Calu3 (cell line): ENCODE measurements around the gene HGF. TPM values are rescaled to one million over a fixed set of nuclear protein-coding genes. Genes with fewer than 3 reads are reported as not detected.
"Not testable (repeated sequence)": the region's sequence is repeated elsewhere in the genome, so short reads cannot be mapped to it uniquely, and the experiment has no call there.

Source experiments
- Bru-seq: library from RNA; stranded (reverse); fragments of 400-500 nt; gene quantifications from one replicate; lab custom pipeline; 2021; lab: Mats Ljungman, UMichigan
- BruChase-seq, 2 experiments: library from RNA; stranded (reverse); fragments of 400-500 nt; gene quantifications; one replicate each; lab custom pipeline; 2021; lab: Mats Ljungman, UMichigan
- BruUV-seq: library from RNA; stranded (reverse); fragments of 400-500 nt; replicated peaks from 2 replicates; lab custom pipeline; 2021; lab: Mats Ljungman, UMichigan
- CTCF ChIA-PET: fragments of 300-600 bp; sonication (Branson Sonifier 250); formaldehyde crosslinking; loops from one replicate; lab custom pipeline; 2022; ENCODE audit warnings: antibody characterized with exemption; lab: Charles Lee
- DNase-seq: peaks from one replicate; pipeline ENCODE4 v3.0.0; 2022
- H3K27ac Mint-ChIP-seq: one replicate; pipeline ENCODE4 v1.8.0; 2022; ENCODE audit warnings: mixed read lengths; ENCODE audit not compliant: unreplicated experiment
- H3K27me3 Mint-ChIP-seq: one replicate; pipeline ENCODE4 v1.8.0; 2022; ENCODE audit warnings: mixed read lengths; ENCODE audit not compliant: unreplicated experiment
- H3K36me3 Mint-ChIP-seq: one replicate; pipeline ENCODE4 v1.8.0; 2022; ENCODE audit warnings: mild to moderate bottlenecking, moderate library complexity, mixed read lengths; ENCODE audit not compliant: insufficient read depth, unreplicated experiment
- H3K4me1 Mint-ChIP-seq: one replicate; pipeline ENCODE4 v1.8.0; 2022; ENCODE audit warnings: mild to moderate bottlenecking, low read depth, mixed read lengths; ENCODE audit not compliant: unreplicated experiment
- H3K4me3 Mint-ChIP-seq: one replicate; pipeline ENCODE4 v1.8.0; 2022; ENCODE audit warnings: mild to moderate bottlenecking, low read depth, moderate library complexity, mixed read lengths; ENCODE audit not compliant: unreplicated experiment
- H3K9me3 Mint-ChIP-seq: one replicate; pipeline ENCODE4 v1.8.0; 2022; ENCODE audit warnings: low read depth, mixed read lengths; ENCODE audit not compliant: unreplicated experiment
- intact Hi-C: fragments of 100-400 bp; cut with micrococcal nuclease; formaldehyde crosslinking; loops from one replicate; pipeline ENCODE4 v1.10.0; 2022; ENCODE audit not compliant: unreplicated experiment
- long read RNA-seq: library from polyadenylated mRNA; stranded (forward); transcript quantifications from one replicate; pipeline ENCODE4 v2.0.0, GENCODE V29; 2022
- total RNA-seq: library from RNA; stranded (reverse); gene quantifications from 2 replicates; pipeline ENCODE4 v1.2.3, GENCODE V29; 2022
- TF ChIP-seq, protein P1 (sequence below): fragments of 200-600 bp; IDR thresholded peaks from one replicate; pipeline ENCODE4 v1.8.0; 2022; ENCODE audit warnings: antibody characterized with exemption; ENCODE audit not compliant: unreplicated experiment

The HGF gene
- total RNA-seq (not detected in 2 replicates), Bru-seq, nascent RNA (not detected), BruChase-seq, experiment 1, labeled RNA remaining after a 6-hour chase (not detected), BruChase-seq, experiment 2, labeled RNA remaining after a 2-hour chase (not detected)
- long read RNA-seq: 0 reads

- Mint-ChIP-seq H3K27me3 (no peaks in the 10 kb centered on the region), H3K36me3 (no peaks in the 10 kb centered on the region), H3K4me1 (no peaks in the 10 kb centered on the region), H3K27ac (no peak within 1 kb of the TSS), H3K4me3 (no peak within 1 kb of the TSS), H3K9me3 (no peaks in the 10 kb centered on the region)
- no TSS peak for BruUV-seq
- no peak for DNase-seq
- TF ChIP-seq, protein P1, sequence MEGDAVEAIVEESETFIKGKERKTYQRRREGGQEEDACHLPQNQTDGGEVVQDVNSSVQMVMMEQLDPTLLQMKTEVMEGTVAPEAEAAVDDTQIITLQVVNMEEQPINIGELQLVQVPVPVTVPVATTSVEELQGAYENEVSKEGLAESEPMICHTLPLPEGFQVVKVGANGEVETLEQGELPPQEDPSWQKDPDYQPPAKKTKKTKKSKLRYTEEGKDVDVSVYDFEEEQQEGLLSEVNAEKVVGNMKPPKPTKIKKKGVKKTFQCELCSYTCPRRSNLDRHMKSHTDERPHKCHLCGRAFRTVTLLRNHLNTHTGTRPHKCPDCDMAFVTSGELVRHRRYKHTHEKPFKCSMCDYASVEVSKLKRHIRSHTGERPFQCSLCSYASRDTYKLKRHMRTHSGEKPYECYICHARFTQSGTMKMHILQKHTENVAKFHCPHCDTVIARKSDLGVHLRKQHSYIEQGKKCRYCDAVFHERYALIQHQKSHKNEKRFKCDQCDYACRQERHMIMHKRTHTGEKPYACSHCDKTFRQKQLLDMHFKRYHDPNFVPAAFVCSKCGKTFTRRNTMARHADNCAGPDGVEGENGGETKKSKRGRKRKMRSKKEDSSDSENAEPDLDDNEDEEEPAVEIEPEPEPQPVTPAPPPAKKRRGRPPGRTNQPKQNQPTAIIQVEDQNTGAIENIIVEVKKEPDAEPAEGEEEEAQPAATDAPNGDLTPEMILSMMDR: no peak
- intact Hi-C loops: no loop called here
- CTCF ChIA-PET: interaction anchor here (0.6 kb wide), 1 partner anchor 270 kb away, joined by 3 read pairs; no protein-coding TSS in a partner anchor
These were observed at the start of gene HGF for GRCh38 chr7:81769891-81770727. HGF (minus strand) TSS chr7:81770047; CDS start chr7:81769971, 76 bp downstream.

DNA sequence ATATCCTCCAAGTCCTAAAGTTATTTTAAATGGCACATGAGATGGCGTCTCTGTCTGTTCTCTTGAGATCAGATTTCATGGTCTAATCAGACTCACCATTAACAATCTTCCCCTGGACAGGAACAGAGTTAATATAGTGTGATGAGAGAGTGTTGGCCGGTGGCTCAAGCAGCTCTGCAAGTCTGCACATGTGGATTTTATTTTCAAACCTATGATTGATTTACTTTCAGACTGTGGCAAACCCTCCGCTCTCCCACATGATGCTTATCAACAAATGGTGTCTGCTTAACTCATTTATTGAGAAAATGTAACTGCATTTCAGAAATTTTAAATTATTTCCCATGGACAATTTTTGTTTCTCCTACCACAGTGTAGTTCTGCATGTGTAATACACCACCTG, 46.5 kb upstream of the HGF start:
- TF ChIP-seq, protein P1: no peak
- Mint-ChIP-seq H3K9me3 (no peaks in the 10 kb centered on the region), H3K4me3 (no peak overlapping the region), H3K36me3 (no peaks in the 10 kb centered on the region), H3K27ac (no peak overlapping the region), H3K4me1 (no peaks in the 10 kb centered on the region), H3K27me3 (no peaks in the 10 kb centered on the region)
- intact Hi-C loops: no loop called here
- DNase-seq: no peak
- CTCF ChIA-PET: no interaction called here
- BruUV-seq: no TSS peak

DNA sequence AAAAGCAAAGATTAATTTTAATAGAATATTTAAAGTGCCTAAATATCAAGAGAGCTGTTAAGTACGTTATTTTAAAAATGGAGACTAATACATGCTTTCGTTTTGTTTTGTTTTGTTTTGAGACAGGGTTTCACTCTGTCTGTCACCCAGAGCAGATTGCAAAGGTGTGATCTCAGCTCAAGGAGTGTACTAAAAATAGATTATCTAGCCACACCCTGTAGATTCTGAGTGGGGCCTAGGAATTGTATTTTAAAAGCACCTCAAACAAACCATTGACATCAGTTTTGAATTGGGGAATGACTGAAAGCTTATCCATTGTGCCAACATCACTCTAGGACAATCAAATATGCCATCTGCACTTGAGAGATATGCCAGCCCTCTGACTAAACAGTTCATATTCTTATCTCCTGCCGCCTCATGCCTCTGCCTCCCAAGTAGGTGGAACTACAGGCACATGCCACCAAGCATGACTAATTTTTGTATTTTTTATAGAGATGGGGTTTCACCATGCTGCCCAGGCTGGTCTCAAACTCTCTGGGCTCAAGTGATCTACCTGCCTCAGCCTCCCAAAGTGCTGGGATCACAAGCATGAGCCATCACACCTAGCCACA, 43.1 kb upstream of the HGF start:
- H3K27me3 Mint-ChIP-seq, H3K9me3 Mint-ChIP-seq, H3K36me3 Mint-ChIP-seq, H3K4me1 Mint-ChIP-seq, H3K27ac Mint-ChIP-seq, BruUV-seq, CTCF ChIA-PET, DNase-seq, intact Hi-C loops, H3K4me3 Mint-ChIP-seq: not testable (repeated sequence)

DNA sequence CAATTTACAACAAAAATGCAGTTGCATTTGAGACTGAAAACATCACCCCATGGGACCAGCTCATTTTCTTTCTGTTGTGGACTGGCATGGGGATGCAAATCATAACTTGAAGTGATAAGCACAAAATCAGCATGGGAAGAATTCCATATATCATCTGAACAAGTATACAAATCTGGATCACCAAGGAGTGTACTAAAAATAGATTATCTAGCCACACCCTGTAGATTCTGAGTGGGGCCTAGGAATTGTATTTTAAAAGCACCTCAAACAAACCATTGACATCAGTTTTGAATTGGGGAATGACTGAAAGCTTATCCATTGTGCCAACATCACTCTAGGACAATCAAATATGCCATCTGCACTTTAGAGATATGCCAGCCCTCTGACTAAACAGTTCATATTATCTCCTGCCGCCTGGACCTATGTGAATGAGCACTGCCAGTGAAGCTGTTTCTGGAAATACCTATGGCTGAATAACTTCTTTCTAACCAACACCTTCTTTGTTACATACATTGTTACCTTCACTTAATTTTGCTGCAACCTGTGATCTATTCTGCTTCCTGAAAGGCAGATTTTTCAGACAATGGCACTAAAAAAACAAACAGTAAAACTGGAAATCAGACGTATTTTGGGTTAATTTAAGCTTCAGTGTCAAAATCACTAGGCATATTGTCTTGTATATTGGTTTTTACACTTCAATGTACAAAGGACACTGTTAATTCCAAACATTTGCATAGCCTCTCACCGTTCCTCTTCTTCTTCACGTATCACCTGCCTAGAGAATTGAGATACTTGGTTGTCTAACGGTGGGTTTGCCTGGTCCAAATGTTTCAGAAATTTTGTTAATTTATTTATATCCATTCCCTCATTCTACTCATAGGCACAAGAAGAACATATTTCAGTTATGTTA, 42.4 kb upstream of the HGF start:
- CTCF ChIA-PET: no interaction called here
- Mint-ChIP-seq H3K9me3 (no peaks in the 10 kb centered on the region), H3K27ac (no peak overlapping the region), H3K4me3 (no peak overlapping the region), H3K27me3 (no peaks in the 10 kb centered on the region), H3K36me3 (no peaks in the 10 kb centered on the region), H3K4me1 (no peaks in the 10 kb centered on the region)
- DNase-seq: no peak
- BruUV-seq: no TSS peak
- TF ChIP-seq, protein P1: no peak
- intact Hi-C loops: no loop called here
